Measurements from ENCODE around the gene ATOX1. TPM values are rescaled to one million over a fixed set of nuclear protein-coding genes. Genes with fewer than 3 reads are reported as not detected.

Gene ATOX1
- total and polyA plus RNA-seq, 2 experiments from 2014 or later = 118 to 134 TPM

- DNase-seq (ENCODE audit: low spot score) (no peak), ATAC-seq (no peak)
- TF ChIP-seq EZH2phosphoT487 (IDR thresholded peaks at IDR 0.05; ENCODE audit: unreplicated experiment) (no peak), ZNF331 (CRISPR knock-in tag; IDR thresholded peaks at IDR 0.05; ENCODE audit: low read depth) (no peak), REST (IDR thresholded peaks at IDR 0.05; ENCODE audit: unreplicated experiment) (no peak), JUNB (IDR thresholded peaks at IDR 0.05; ENCODE audit: unreplicated experiment) (no peak), POLR2AphosphoS5 (IDR thresholded peaks at IDR 0.05; ENCODE audit: low read depth) (no peak), CTCF (conservative IDR thresholded peaks at IDR 0.05; ENCODE audit: low read depth in 2 of 2) (no peak), ETS1 (IDR thresholded peaks at IDR 0.05) (no peak), NANOG (IDR thresholded peaks at IDR 0.05; ENCODE audit: borderline replicate concordance) (no peak), STAT1 (IDR thresholded peaks at IDR 0.05; ENCODE audit: unreplicated experiment) (no peak), ZNF114 (CRISPR knock-in tag; IDR thresholded peaks at IDR 0.05) (no peak), CREB1 (CRISPR knock-in tag; IDR thresholded peaks at IDR 0.05; ENCODE audit: low read depth) (no peak), ZNF462 (CRISPR knock-in tag; IDR thresholded peaks at IDR 0.05) (no peak), EZH2 (IDR thresholded peaks at IDR 0.05; ENCODE audit: low read depth, unreplicated experiment) (no peak)
- H3K27ac ChIP-seq (ENCODE audit: low read depth) = no peak overlapping the region
- H3K4me2 ChIP-seq = no peak overlapping the region
- Mint-ChIP-seq H3K4me3 (no peak overlapping the region), H3K27ac (no peak overlapping the region), H3K36me3 (ENCODE audit: low read depth) (peaks cover 5% of the 10 kb centered on the region), H3K27me3 (ENCODE audit: insufficient read depth, low read depth, poor library complexity) (peaks cover 4% of the 10 kb centered on the region), H3K4me1 (peaks cover 11% of the 10 kb centered on the region), H3K9me3 (peaks cover 13% of the 10 kb centered on the region)
- H3K9me2 ChIP-seq (ENCODE audit: insufficient read depth) = peaks cover 3% of the 10 kb centered on the region; the same call in 1 of the 2 replicates
- peak overlapping the region; percentile 63 for H2AFZ ChIP-seq
- H3F3A ChIP-seq (replicated peaks; ENCODE audit: low read depth) = no peaks in the 10 kb centered on the region
- H3K79me2 ChIP-seq (replicated peaks; ENCODE audit: insufficient read depth) = no peaks in the 10 kb centered on the region
- H3K27me3 ChIP-seq (ENCODE audit: insufficient read depth) = no peaks in the 10 kb centered on the region
- no peaks in the 10 kb centered on the region for H3K36me3 ChIP-seq (ENCODE audit: insufficient read depth)
- H3K4me1 ChIP-seq (ENCODE audit: insufficient read depth) = peaks cover 14% of the 10 kb centered on the region
- no peak overlapping the region for H3K4me3 ChIP-seq
- no peaks in the 10 kb centered on the region for H4K20me1 ChIP-seq (replicated peaks; ENCODE audit: insufficient read depth)
Measured at GRCh38 chr5:151718646-151719045, 39.8 kb downstream of the ATOX1 start.

All from GM23338 (cell line).